Hepatocyte (in vitro differentiated cells): ENCODE results near the gene SLC23A2.

Experiments
- EZH2 ChIP-seq: fragments of 200-600 bp; sonication (generic); IDR thresholded peaks from 2 replicates; pipeline ENCODE4 v1.6.1; 2016; ENCODE audit warnings: antibody characterized with exemption, mild to moderate bottlenecking, borderline replicate concordance
- EZH2phosphoT487 ChIP-seq: fragments of 200-600 bp; sonication (generic); IDR thresholded peaks from one replicate; pipeline ENCODE4 v1.6.1; 2018; ENCODE audit warnings: antibody characterized with exemption, mild to moderate bottlenecking, low read depth, moderate library complexity; ENCODE audit not compliant: unreplicated experiment, severe bottlenecking
- TF ChIP-seq, protein P1 (sequence below): fragments of 200-600 bp; sonication (generic); IDR thresholded peaks from 2 replicates; pipeline ENCODE4 v1.5.1; 2016; ENCODE audit warnings: antibody characterized with exemption, mild to moderate bottlenecking; ENCODE audit not compliant: poor library complexity

DNA sequence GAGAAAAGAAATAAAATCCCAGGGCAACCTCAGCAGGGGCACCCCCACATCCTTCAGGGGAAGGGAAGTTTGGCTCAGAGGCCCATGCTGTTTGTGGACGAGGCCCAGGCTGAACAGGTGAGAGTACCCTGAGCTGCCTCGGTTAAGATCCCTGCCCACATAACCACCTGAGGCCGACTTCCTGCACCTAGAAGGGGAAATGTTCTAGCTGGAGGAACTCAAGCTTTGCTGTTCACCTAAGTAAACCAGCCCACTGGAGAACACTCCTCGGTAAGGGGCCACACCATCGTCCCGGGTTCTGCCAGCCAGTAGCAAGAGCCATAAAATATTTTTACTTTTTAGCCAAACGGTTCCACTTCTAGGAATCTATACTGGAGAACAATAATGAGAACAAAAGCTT lies 88.2 kb downstream of the SLC23A2 start:
- no peak for TF ChIP-seq EZH2phosphoT487
- TF ChIP-seq, protein P1, sequence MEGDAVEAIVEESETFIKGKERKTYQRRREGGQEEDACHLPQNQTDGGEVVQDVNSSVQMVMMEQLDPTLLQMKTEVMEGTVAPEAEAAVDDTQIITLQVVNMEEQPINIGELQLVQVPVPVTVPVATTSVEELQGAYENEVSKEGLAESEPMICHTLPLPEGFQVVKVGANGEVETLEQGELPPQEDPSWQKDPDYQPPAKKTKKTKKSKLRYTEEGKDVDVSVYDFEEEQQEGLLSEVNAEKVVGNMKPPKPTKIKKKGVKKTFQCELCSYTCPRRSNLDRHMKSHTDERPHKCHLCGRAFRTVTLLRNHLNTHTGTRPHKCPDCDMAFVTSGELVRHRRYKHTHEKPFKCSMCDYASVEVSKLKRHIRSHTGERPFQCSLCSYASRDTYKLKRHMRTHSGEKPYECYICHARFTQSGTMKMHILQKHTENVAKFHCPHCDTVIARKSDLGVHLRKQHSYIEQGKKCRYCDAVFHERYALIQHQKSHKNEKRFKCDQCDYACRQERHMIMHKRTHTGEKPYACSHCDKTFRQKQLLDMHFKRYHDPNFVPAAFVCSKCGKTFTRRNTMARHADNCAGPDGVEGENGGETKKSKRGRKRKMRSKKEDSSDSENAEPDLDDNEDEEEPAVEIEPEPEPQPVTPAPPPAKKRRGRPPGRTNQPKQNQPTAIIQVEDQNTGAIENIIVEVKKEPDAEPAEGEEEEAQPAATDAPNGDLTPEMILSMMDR: no peak
- no peak for TF ChIP-seq EZH2
